AG09309 (cell line): ENCODE measurements around the gene KRT10.
"Not testable (repeated sequence)": the region's sequence is repeated elsewhere in the genome, so short reads cannot be mapped to it uniquely, and the experiment has no call there.

Experiments used
- DNase-seq: peaks from one replicate; pipeline ENCODE4 v3.0.0-alpha.2; 2010; ENCODE audit warnings: low read depth
- H3K4me3 ChIP-seq: 2 replicates; pipeline ENCODE4 v1.5.1; 2011; ENCODE audit warnings: mild to moderate bottlenecking, low read depth, low read length, moderate library complexity; ENCODE audit not compliant: control insufficient read depth
- CTCF ChIP-seq: IDR thresholded peaks from 2 replicates; pipeline ENCODE4 v1.5.1; 2011; ENCODE audit warnings: mild to moderate bottlenecking, low read depth, low read length, inconsistent platforms; ENCODE audit not compliant: insufficient read depth, control insufficient read depth; ENCODE audit errors: missing control alignments

KRT10 gene

GRCh38 chr17:40859536-40859935, 37.1 kb upstream of the KRT10 start:
- DNase-seq = no peak
- TF ChIP-seq CTCF = no peak
- H3K4me3 ChIP-seq = no peak overlapping the region

GRCh38 chr17:40858667-40859066, 36.3 kb upstream of the KRT10 start:
- H3K4me3 ChIP-seq, DNase-seq: not testable (repeated sequence)

- H3K4me3 ChIP-seq = no peak overlapping the region
- no peak for TF ChIP-seq CTCF
- peak; percentile 40 for DNase-seq
Observed at GRCh38 chr17:40857535-40857934, 35.1 kb upstream of the KRT10 start.

GRCh38 chr17:40854175-40854814, 31.9 kb upstream of the KRT10 start:
- no peak for TF ChIP-seq CTCF
- no peak overlapping the region for H3K4me3 ChIP-seq
- DNase-seq = peak; percentile 87

GRCh38 chr17:40852364-40852763, 29.9 kb upstream of the KRT10 start:
- DNase-seq = no peak
- TF ChIP-seq CTCF = no peak
- no peak overlapping the region for H3K4me3 ChIP-seq

GRCh38 chr17:40850293-40850972, 28.0 kb upstream of the KRT10 start:
- no peak for TF ChIP-seq CTCF
- H3K4me3 ChIP-seq = no peak overlapping the region
- DNase-seq = no peak

GRCh38 chr17:40849723-40850122, 27.3 kb upstream of the KRT10 start:
- H3K4me3 ChIP-seq = no peak overlapping the region
- no peak for DNase-seq
- no peak for TF ChIP-seq CTCF
